Right lobe of liver (tissue), 6 donors: ENCODE results near the gene ARPC2. TPM values are rescaled to one million over a fixed set of nuclear protein-coding genes. Genes with fewer than 3 reads are reported as not detected.

Experiments
- ATAC-seq, 4 donors: fragments of 200-7000 bp; cut with Tn5 transposase; one replicate each; pipeline ENCODE4 v1.9.1; 2020; ENCODE audit warnings: mild to moderate bottlenecking in 4 of 4, moderate library complexity in 4 of 4
- DNase-seq, 3 donors: peaks; one replicate each; pipeline ENCODE4 v3.0.0-alpha.2; 2020
- H3K27ac ChIP-seq, 3 donors: fragments of 200-600 bp; one replicate each; pipeline ENCODE4 v1.8.0; 2022
- H3K27me3 ChIP-seq, 2 donors: fragments of 200-600 bp; one replicate each; pipeline ENCODE4 v1.8.0; 2022
- H3K36me3 ChIP-seq, 4 donors: fragments of 200-600 bp; sonication (generic) in 1 of 4; one replicate each; pipeline versions ENCODE4 v1.5.1 to v1.8.0; 2017 to 2022; ENCODE audit warnings: control low read depth in 1 of 4
- H3K4me1 ChIP-seq, 4 donors: fragments of 200-600 bp; sonication (generic) in 1 of 4; one replicate each; pipeline versions ENCODE4 v1.5.1 to v1.8.0; 2017 to 2022; ENCODE audit warnings: control low read depth in 1 of 4
- H3K4me3 ChIP-seq, 3 donors: fragments of 200-600 bp; one replicate each; pipeline ENCODE4 v1.8.0; 2022
- H3K9me3 ChIP-seq, 4 donors: fragments of 200-600 bp; sonication (generic) in 1 of 4; one replicate each; pipeline versions ENCODE4 v1.5.1 to v1.8.0; 2017 to 2022; ENCODE audit warnings: control low read depth in 1 of 4
- CTCF ChIP-seq, 4 donors: fragments of 200-600 bp in 3 of 4; fragments of 450-650 bp in 1 of 4; IDR thresholded peaks; one replicate each; pipeline versions ENCODE4 v1.5.1 to v1.8.0; 2016 to 2022; ENCODE audit warnings: antibody characterized with exemption in 4 of 4, mild to moderate bottlenecking in 2 of 4
- POLR2A ChIP-seq: fragments of 450-650 bp; IDR thresholded peaks from one replicate; pipeline ENCODE4 v1.6.1; 2017; ENCODE audit warnings: antibody characterized with exemption, mild to moderate bottlenecking
- WGBS: methylation state at CpG from one replicate; pipeline ENCODE4 v1.1.6; 2018; ENCODE audit warnings: low coverage, low lambda C conversion rate; ENCODE audit not compliant: insufficient coverage; ENCODE audit errors: missing lambda C conversion rate; 5-methylcytosine and 5-hydroxymethylcytosine counted together
- intact Hi-C, 2 donors: fragments of 100-400 bp; cut with DNase I; formaldehyde crosslinking; loops; one replicate each; pipeline versions ENCODE4 v1.11.2 to v1.14.1; 2022
- total RNA-seq, 6 experiments: library from RNA; depleted of rRNA in 2 of 6; stranded (reverse); fragments of >200 nt in 2 of 6; fragmentation: NEBNext Ultra II Directional in 3 of 6; extraction: Animal tissue kit (Norgen Biotek cat#: 25700) in 3 of 6; gene quantifications; one replicate each; pipeline versions ENCODE4 v1.1.0 to v1.2.4, GENCODE V29; 2016 to 2023
- donor health status: DM: no; HTN: yes; CAD: no.
- donor health status: DM: no; HTN: no; CAD: no.
- donor health status: DM: no; HTN: no; CAD: no.
- donor health status: DM: no; HTN: yes; CAD: no.
- donor health status: DM: no; HTN: yes; CAD: no.

Gene ARPC2
- total RNA-seq, 6 experiments from 2014 or later: 54.9 to 110 (median 78.1) TPM

DNA sequence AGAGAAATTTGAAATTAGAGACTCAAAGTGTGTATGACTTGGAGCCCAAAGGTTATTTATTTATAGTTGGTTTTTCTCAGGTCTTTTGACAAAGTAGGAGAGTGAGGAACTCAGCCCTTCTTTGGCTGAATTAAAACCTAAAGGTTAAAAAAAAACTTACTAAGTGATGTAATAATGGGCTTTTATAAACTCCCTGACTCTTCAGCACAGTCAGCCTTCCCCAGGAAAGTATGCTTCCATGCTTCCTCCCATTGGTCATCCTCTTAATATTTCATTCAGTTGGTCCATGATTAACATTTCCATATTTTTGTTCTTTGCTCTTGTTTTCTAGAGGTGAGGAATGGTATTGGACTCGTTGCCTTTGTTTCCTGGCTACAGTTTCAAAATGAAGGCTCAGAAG is 7.2 kb downstream of the ARPC2 start:
- no peaks in the 10 kb centered on the region for H3K27me3 ChIP-seq
- no peaks in the 10 kb centered on the region for H3K9me3 ChIP-seq
- ATAC-seq: no peak
- intact Hi-C loops: no loop called here
- 86% methylated on average over 1 of the region's 1 CpG for WGBS
- TF ChIP-seq POLR2A (no peak), CTCF (IDR thresholded peaks at IDR 0.05) (no peak)
- H3K36me3 ChIP-seq: peaks cover 0 to 51% (median 10%) of the 10 kb centered on the region in 4 donors
- no peak for DNase-seq
- peaks cover 0 to 21% (median 3%) of the 10 kb centered on the region in 4 donors for H3K4me1 ChIP-seq
- H3K27ac ChIP-seq: no peak overlapping the region
- no peak overlapping the region for H3K4me3 ChIP-seq

DNA sequence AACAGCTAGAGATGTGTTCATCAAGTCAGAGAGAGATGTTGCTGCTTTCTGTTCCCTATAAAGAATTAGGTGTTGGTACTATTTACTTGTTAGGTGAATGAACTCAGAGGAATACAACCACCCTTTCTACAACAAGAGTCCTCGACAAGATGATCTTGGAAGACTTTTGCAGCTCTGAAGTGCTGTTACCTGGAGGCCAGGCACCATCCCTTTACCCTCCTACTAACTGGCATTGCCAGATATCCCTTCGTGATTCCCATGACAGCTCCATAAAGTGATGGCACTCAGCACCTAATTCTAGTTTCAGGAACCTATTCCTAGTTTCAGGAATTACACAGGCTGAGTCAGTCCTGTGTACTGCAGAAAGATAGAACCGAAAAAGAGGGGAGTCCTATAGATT is 9.9 kb downstream of the ARPC2 start:
- no peak for TF ChIP-seq CTCF (IDR thresholded peaks at IDR 0.05)
- TF ChIP-seq POLR2A: no peak
- WGBS: 78% methylated on average over 3 of the region's 3 CpGs
- peaks cover 0 to 59% (median 17%) of the 10 kb centered on the region in 4 donors for H3K36me3 ChIP-seq

GRCh38 chr2:218228366-218229090 is 11.5 kb downstream of the ARPC2 start:
- no peak for ATAC-seq
- WGBS: 81% methylated on average over 6 of the region's 6 CpGs
- Histone ChIP-seq H3K4me3 (no peak overlapping the region), H3K36me3 (peaks cover 0 to 59% (median 18%) of the 10 kb centered on the region in 4 donors), H3K4me1 (peaks cover 0 to 11% (median 1%) of the 10 kb centered on the region in 4 donors), H3K27ac (peak overlapping the region; percentile 19 to 48 (median 23)), H3K9me3 (no peaks in the 10 kb centered on the region), H3K27me3 (no peaks in the 10 kb centered on the region)
- TF ChIP-seq CTCF (IDR thresholded peaks at IDR 0.05) (no peak), POLR2A (no peak)
- intact Hi-C loops: no loop called here
- no peak for DNase-seq

More for the DNA sequence above, 9.9 kb downstream of the ARPC2 start:
- no peaks in the 10 kb centered on the region for H3K27me3 ChIP-seq
- no peaks in the 10 kb centered on the region for H3K9me3 ChIP-seq
- ATAC-seq: no peak
- intact Hi-C loops: no loop called here
- H3K4me1 ChIP-seq: peaks cover 0 to 20% (median 1%) of the 10 kb centered on the region in 4 donors
- DNase-seq: no peak
- no peak overlapping the region for H3K4me3 ChIP-seq
- H3K27ac ChIP-seq: no peak overlapping the region

- Histone ChIP-seq H3K4me3 (no peak overlapping the region), H3K36me3 (peaks cover 0 to 61% (median 18%) of the 10 kb centered on the region in 4 donors), H3K4me1 (peaks cover 0 to 11% (median 1%) of the 10 kb centered on the region in 4 donors), H3K9me3 (no peaks in the 10 kb centered on the region), H3K27me3 (no peaks in the 10 kb centered on the region), H3K27ac (peak overlapping the region; percentile 19 to 48 (median 23))
- DNase-seq (no peak), ATAC-seq (peak; percentile 71 to 91 (median 86))
- intact Hi-C loops: no loop called here
- WGBS: 35% methylated on average over 3 of the region's 3 CpGs
- no peak for TF ChIP-seq POLR2A
- no peak for TF ChIP-seq CTCF (IDR thresholded peaks at IDR 0.05)
Observed at GRCh38 chr2:218229239-218229638, 12.2 kb downstream of the ARPC2 start.
